K562 (cell line): ENCODE results near the gene NXN. TPM values are rescaled to one million over a fixed set of nuclear protein-coding genes. Genes with fewer than 3 reads are reported as not detected.

ENCODE experiments used
- ATAC-seq: fragments of 200-7000 bp; cut with Tn5 transposase; 3 replicates; pipeline ENCODE4 v1.9.1; 2020; ENCODE audit warnings: moderate library complexity
- BruUV-seq: library from RNA; stranded (reverse); fragments of 400-500 nt; replicated peaks from 2 replicates; lab custom pipeline; 2021; lab: Mats Ljungman, UMichigan
- CTCF ChIA-PET: fragments of 300-600 bp; formaldehyde crosslinking; extraction: SDS; loops from one replicate; lab custom pipeline; 2021; ENCODE audit warnings: low intra/inter-chr PET ratio; lab: Yijun Ruan, JAX
- POLR2A ChIA-PET: fragments of 300-600, 350-650 bp; sonication (Branson Sonifier 250); formaldehyde crosslinking; extraction: SDS; loops from one replicate; lab custom pipeline; 2021; ENCODE audit warnings: antibody characterized with exemption, inconsistent platforms; lab: Yijun Ruan, JAX
- DNase-seq, 4 experiments: peaks; one replicate each; pipeline versions ENCODE4 v3.0.0 to v3.0.0-alpha.2; 2011 to 2018; ENCODE audit warnings: low spot score in 3 of 4, mixed read lengths in 3 of 4; ENCODE audit errors: extremely low read depth in 1 of 4
- FAIRE-seq: peaks from 2 replicates; lab custom pipeline; 2011; peaks lifted over from hg19 to GRCh38; lab: Jason Lieb, UNC
- H2AFZ ChIP-seq: 2 replicates; pipeline ENCODE4 v1.6.0; 2011; ENCODE audit warnings: low read depth, low read length, control low read depth, inconsistent platforms
- H3K27ac ChIP-seq: fragments of 200-600 bp; 3 replicates; pipeline ENCODE4 v1.8.0; 2011; ENCODE audit warnings: low read depth, mild to moderate bottlenecking, control low read depth, inconsistent platforms, low read length, moderate library complexity, mixed read lengths; ENCODE audit errors: extremely low read depth
- H3K27me3 ChIP-seq, 2 experiments: fragments of 300-600 bp in 1 of 2; 2 replicates in 1 of 2; 3 replicates in 1 of 2; pipeline versions ENCODE4 v1.6.0 to v1.8.0; 2011; ENCODE audit warnings: inconsistent platforms in 2 of 2, low read length in 2 of 2, mild to moderate bottlenecking in 1 of 2, mixed read lengths in 1 of 2, moderate library complexity in 1 of 2; ENCODE audit not compliant: control insufficient read depth in 2 of 2, insufficient read depth in 2 of 2
- H3K36me3 ChIP-seq: fragments of 300-600 bp; 3 replicates; pipeline ENCODE4 v1.8.0; 2011; ENCODE audit warnings: mild to moderate bottlenecking, low read length, inconsistent platforms; ENCODE audit not compliant: control insufficient read depth, insufficient read depth
- H3K4me1 ChIP-seq, 2 experiments: fragments of 200-600 bp in 1 of 2; replicated peaks in 1 of 2; 2 replicates in 1 of 2; 3 replicates in 1 of 2; pipeline versions ENCODE4 v1.5.1 to v1.8.0; 2011; ENCODE audit warnings: inconsistent platforms in 2 of 2, low read length in 2 of 2, mild to moderate bottlenecking in 1 of 2, mixed read lengths in 1 of 2, moderate library complexity in 1 of 2; ENCODE audit not compliant: control insufficient read depth in 2 of 2, insufficient read depth in 2 of 2
- H3K4me2 ChIP-seq: 2 replicates; pipeline ENCODE4 v1.6.1; 2011; ENCODE audit warnings: low read length, control low read depth, inconsistent platforms, mixed read lengths; ENCODE audit not compliant: insufficient read depth
- H3K4me3 ChIP-seq: fragments of 200-600 bp; sonication (generic), shearing (Covaris generic); 2 replicates; pipeline ENCODE4 v1.5.1; 2016; ENCODE audit warnings: control low read depth, inconsistent platforms
- H3K79me2 ChIP-seq: fragments of 200-600 bp; 3 replicates; pipeline ENCODE4 v1.8.0; 2011; ENCODE audit warnings: low read length, inconsistent platforms; ENCODE audit not compliant: control insufficient read depth, insufficient read depth
- H3K9ac ChIP-seq, 2 experiments: 2 replicates each; pipeline versions ENCODE4 v1.6.0 to v1.6.1; 2011; ENCODE audit warnings: low read depth in 2 of 2, low read length in 2 of 2, control low read depth in 1 of 2, inconsistent platforms in 1 of 2, mild to moderate bottlenecking in 1 of 2, mixed read lengths in 1 of 2; ENCODE audit not compliant: insufficient read depth in 1 of 2
- H3K9me1 ChIP-seq: one replicate; pipeline ENCODE4 v1.6.0; 2011; ENCODE audit warnings: inconsistent platforms, mild to moderate bottlenecking, low read length, moderate library complexity; ENCODE audit not compliant: control insufficient read depth, insufficient read depth
- H3K9me3 ChIP-seq: replicated peaks from 2 replicates; pipeline ENCODE4 v1.5.1; 2011; ENCODE audit warnings: low read depth, low read length, inconsistent platforms; ENCODE audit not compliant: control insufficient read depth, insufficient read depth
- H4K20me1 ChIP-seq: replicated peaks from 2 replicates; pipeline ENCODE4 v1.6.1; 2011; ENCODE audit warnings: low read length, inconsistent platforms, mixed read lengths; ENCODE audit not compliant: control insufficient read depth, insufficient read depth
- ELF1 ChIP-seq: fragments of 200-800 bp; sonication (Bioruptor generic); IDR thresholded peaks from 2 replicates; pipeline ENCODE4 v1.6.1; 2016; ENCODE audit warnings: missing genetic modification characterization, missing compliant biosample characterization
- L3MBTL2 ChIP-seq: fragments of 450-650 bp; IDR thresholded peaks from 2 replicates; pipeline ENCODE4 v1.6.1; 2016; ENCODE audit warnings: mild to moderate bottlenecking, moderate library complexity
- TCF7 ChIP-seq: sonication (generic); IDR thresholded peaks from 2 replicates; pipeline ENCODE4 v1.6.1; 2016; ENCODE audit warnings: antibody characterized with exemption, borderline replicate concordance
- ZNF134 ChIP-seq: fragments of 250-450 bp; sonication (Bioruptor Pico); conservative IDR thresholded peaks from 2 replicates; pipeline ENCODE4 v1.4.0; 2020
- ZNF24 ChIP-seq: fragments of 450-650 bp; IDR thresholded peaks from 2 replicates; pipeline ENCODE4 v1.6.1; 2016
- ZNF347 ChIP-seq: fragments of 450-650 bp; formaldehyde crosslinking; IDR thresholded peaks from 2 replicates; pipeline ENCODE4 v1.4.0; 2020; ENCODE audit warnings: low read depth, mild to moderate bottlenecking, moderate library complexity
- WGBS: fragments of 100-300 bp; shearing (Covaris generic); methylation state at CpG from one replicate; pipeline ENCODE4 v1.1.6; 2016; ENCODE audit warnings: low coverage, mixed read lengths; ENCODE audit not compliant: insufficient coverage; ENCODE audit errors: missing lambda C conversion rate; 5-methylcytosine and 5-hydroxymethylcytosine counted together
- in situ Hi-C: fragments of 300-500 bp; cut with MboI; formaldehyde crosslinking; loops from 4 replicates; pipeline ENCODE4 v1.15.0; 2018; ENCODE audit warnings: inconsistent platforms, mixed read lengths
- intact Hi-C: fragments of 100-400 bp; cut with micrococcal nuclease; formaldehyde crosslinking; loops from 2 replicates; pipeline ENCODE4 v1.14.2; 2022
- polyA plus RNA-seq, 8 experiments: library from polyadenylated mRNA; depleted of rRNA in 4 of 8; stranded (reverse) in 5 of 8; unstranded in 3 of 8; fragments of >200 nt; fragmentation: Nextera tagmentation in 2 of 8; fragmentation: Illumina TruSeq in 1 of 8; extraction: Ambion mirVana in 2 of 8; extraction: Trizol in 1 of 8; gene quantifications; 2 replicates each; pipeline versions ENCODE4 v1.2.1 to v1.2.3, GENCODE V29; 2011 to 2014; ENCODE audit warnings: inconsistent platforms in 1 of 8, missing spikeins in 1 of 8
- total RNA-seq, 7 experiments: library from RNA; depleted of rRNA in 6 of 7; stranded (reverse); fragments of >200 nt in 6 of 7; fragmentation: Illumina TruSeq in 2 of 7; extraction: Trizol in 2 of 7; gene quantifications; 2 replicates each; pipeline versions ENCODE4 v1.2.1 to v1.2.3, GENCODE V29; 2011 to 2021; ENCODE audit warnings: low replicate concordance in 1 of 7

Gene NXN
- total and polyA plus RNA-seq, 9 of the 15 experiments (the other 6 are each of a cell fraction or from before 2014, with no cell fraction given) = 0.08 to 0.39 (median 0.29) TPM; not detected in 5

GRCh38 chr17:1009229-1010085 is 29.9 kb upstream of the NXN start:
- Histone ChIP-seq H3K4me2 (no peak overlapping the region), H3K9ac (no peak overlapping the region), H3K36me3 (no peaks in the 10 kb centered on the region), H3K4me3 (no peak overlapping the region), H4K20me1 (no peaks in the 10 kb centered on the region), H3K9me1 (no peaks in the 10 kb centered on the region), H3K9me3 (no peaks in the 10 kb centered on the region), H3K27me3 (peaks cover 0 to 39% of the 10 kb centered on the region in 2 experiments; a peak in 2 of 5 replicates), H3K27ac (no peak overlapping the region), H3K4me1 (peaks cover 0 to 36% of the 10 kb centered on the region in 2 experiments; a peak in 2 of 5 replicates)
- ChIA-PET CTCF (no interaction called here), POLR2A (no interaction called here)
- BruUV-seq = no TSS peak
- in situ Hi-C loops = no loop called here
- intact Hi-C loops = no loop called here
- 4% methylated on average over 8 of the region's 19 CpGs for WGBS
- DNase-seq (no peak), FAIRE-seq (no peak), ATAC-seq (no peak)
- no peak for TF ChIP-seq ZNF134 (CRISPR knock-in tag)
- TF ChIP-seq L3MBTL2 = no peak
- TF ChIP-seq TCF7 = no peak
- no peak for TF ChIP-seq ZNF347
- TF ChIP-seq ELF1 (tag) = no peak
- TF ChIP-seq ZNF24 = no peak
- TF ChIP-seq, all 486 proteins: peak for 0
- no peaks in the 10 kb centered on the region for H3K79me2 ChIP-seq
- H2AFZ ChIP-seq = no peak overlapping the region
